GM10248 (cell line): Measurements from ENCODE around the gene EOGT.
A peak's percentile ranks its signal among the peaks of the same experiment; 100 is the strongest.

Experiments
- CTCF ChIA-PET: fragments of 300-600 bp; sonication (Branson Sonifier 250); formaldehyde crosslinking; extraction: SDS; loops from one replicate; lab custom pipeline; 2021; ENCODE audit warnings: antibody characterized with exemption; lab: Yijun Ruan, JAX
- POLR2A ChIA-PET: fragments of 350-650 bp; sonication (Branson Sonifier 250); formaldehyde crosslinking; extraction: SDS; loops from one replicate; lab custom pipeline; 2020; ENCODE audit warnings: antibody characterized with exemption; lab: Yijun Ruan, JAX
- DNase-seq: peaks from one replicate; pipeline ENCODE4 v3.0.0; 2012; ENCODE audit errors: extremely low spot score
- TF ChIP-seq, protein P1 (sequence below): IDR thresholded peaks from 2 replicates; pipeline ENCODE4 v1.5.1; 2012; ENCODE audit warnings: mild to moderate bottlenecking, low read depth; ENCODE audit errors: extremely low read depth, missing control alignments, control extremely low read depth

Gene EOGT

DNA sequence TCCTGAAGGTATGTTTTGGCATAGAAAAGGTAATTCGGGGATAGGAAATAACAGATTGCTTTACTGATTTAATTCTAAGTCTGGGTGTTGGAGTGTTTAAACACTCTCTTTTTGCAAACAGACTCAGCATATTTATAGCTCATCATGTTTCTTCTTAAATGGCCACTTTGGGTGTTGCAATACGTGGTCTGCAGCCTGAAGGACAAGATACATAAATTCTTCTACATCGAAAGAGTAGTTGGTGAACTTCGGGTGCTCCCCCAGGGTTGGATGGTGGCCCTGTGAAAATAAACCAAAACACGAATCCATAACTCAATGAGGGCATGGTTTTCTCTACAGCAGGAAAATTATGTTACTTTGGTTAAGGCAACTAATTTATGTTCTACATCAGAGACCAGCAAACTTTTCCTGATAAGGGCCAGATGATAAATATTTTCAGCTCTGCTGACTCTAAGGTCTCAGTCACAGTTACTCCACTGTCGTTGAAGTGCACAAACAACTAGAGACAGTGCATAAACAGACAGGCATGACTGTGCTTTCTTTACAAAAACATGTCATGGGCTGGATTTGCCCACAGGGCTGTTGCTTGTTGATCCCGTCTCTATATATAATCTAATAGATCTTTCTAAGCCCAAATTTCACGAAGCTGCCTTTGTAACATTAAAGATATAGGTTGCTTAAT is 35.9 kb downstream of the EOGT start:
- POLR2A ChIA-PET = no interaction called here
- no peak for DNase-seq
- CTCF ChIA-PET = no interaction called here
- TF ChIP-seq, protein P1, sequence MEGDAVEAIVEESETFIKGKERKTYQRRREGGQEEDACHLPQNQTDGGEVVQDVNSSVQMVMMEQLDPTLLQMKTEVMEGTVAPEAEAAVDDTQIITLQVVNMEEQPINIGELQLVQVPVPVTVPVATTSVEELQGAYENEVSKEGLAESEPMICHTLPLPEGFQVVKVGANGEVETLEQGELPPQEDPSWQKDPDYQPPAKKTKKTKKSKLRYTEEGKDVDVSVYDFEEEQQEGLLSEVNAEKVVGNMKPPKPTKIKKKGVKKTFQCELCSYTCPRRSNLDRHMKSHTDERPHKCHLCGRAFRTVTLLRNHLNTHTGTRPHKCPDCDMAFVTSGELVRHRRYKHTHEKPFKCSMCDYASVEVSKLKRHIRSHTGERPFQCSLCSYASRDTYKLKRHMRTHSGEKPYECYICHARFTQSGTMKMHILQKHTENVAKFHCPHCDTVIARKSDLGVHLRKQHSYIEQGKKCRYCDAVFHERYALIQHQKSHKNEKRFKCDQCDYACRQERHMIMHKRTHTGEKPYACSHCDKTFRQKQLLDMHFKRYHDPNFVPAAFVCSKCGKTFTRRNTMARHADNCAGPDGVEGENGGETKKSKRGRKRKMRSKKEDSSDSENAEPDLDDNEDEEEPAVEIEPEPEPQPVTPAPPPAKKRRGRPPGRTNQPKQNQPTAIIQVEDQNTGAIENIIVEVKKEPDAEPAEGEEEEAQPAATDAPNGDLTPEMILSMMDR = no peak

DNA sequence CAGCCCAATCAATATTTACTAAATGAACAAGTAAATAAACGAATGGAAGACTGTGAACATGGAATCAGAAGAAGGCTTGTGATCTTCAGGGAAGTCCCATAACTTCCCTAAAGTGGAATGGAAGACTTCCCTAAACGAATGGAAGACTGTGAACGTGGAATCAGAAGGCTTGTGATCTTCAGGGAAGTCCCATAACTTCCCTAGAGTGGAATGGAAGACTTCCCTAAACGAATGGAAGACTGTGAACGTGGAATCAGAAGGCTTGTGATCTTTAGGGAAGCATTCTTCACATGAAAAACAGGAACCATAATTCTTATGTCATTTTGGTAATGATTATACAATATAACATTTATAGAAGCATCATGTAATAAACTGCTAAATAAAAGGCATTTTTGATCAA is 38.8 kb downstream of the EOGT start:
- ChIA-PET CTCF (no interaction called here), POLR2A (no interaction called here)
- TF ChIP-seq, protein P1 = no peak
- DNase-seq = no peak

- no peak for DNase-seq
- ChIA-PET CTCF (interaction anchor here (1.6 kb wide), 1 partner anchor 98 kb away, joined by 5 read pairs; no protein-coding TSS in a partner anchor), POLR2A (no interaction called here)
- TF ChIP-seq, protein P1 = no peak
Measured at GRCh38 chr3:68973639-68974038, 39.8 kb downstream of the EOGT start.

- TF ChIP-seq, protein P1 = peak; percentile 75
- DNase-seq = peak; percentile 23
- CTCF ChIA-PET = interaction anchor here (0.7 to 1.9 kb wide), 9 partner anchors 11 to 1588 kb away, joined by 3 to 8 read pairs (median 3); no protein-coding TSS in a partner anchor
- POLR2A ChIA-PET = no interaction called here
Measured at GRCh38 chr3:68972358-68972979, 41.0 kb downstream of the EOGT start.

DNA sequence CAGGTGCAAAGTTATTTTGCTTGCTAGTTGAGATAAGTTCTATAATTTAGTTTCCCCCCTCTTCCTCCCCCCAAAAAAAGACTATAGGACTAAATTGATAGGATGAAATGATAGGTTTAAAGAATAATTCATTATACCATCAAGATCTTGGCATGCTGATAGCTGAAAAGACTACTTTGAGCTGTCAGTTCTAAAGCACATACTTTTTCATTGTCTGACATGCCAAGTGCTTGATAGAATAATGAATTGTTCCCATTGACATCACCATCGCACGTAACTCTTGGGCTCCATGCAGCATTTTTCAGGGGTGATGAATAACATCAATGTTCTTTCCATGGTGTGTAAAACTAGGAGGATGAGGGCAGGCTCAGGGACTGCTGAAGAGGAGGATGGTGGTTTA is 48.8 kb downstream of the EOGT start:
- CTCF ChIA-PET = interaction anchor here (0.9 kb wide), 1 partner anchor 14 kb away, joined by 3 read pairs; no protein-coding TSS in a partner anchor
- DNase-seq = no peak
- POLR2A ChIA-PET = no interaction called here
- TF ChIP-seq, protein P1 = no peak

DNA sequence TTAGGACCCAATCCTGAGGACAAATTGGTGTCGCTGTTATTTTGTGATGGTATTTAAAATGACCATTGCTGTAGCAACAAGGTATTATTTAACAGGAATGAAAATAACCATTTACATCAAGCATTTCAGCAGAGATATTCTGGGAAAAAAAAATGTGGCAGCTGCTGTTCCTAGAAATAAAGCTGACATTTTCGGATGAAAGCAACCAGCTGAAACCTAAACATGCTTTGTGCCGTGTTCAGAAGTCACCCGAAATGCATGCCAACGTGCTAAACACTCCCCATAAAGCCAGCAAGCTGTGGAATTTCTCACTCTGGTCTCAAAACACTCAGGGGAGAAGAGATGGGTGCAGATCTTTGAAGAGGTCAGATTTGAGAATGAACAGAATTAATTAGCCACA is 49.6 kb downstream of the EOGT start:
- TF ChIP-seq, protein P1 = no peak
- POLR2A ChIA-PET = no interaction called here
- DNase-seq = no peak
- CTCF ChIA-PET = no interaction called here
